Fibroblast of villous mesenchyme (primary cell): ENCODE results near the gene EMX2. TPM values are rescaled to one million over a fixed set of nuclear protein-coding genes. Genes with fewer than 3 reads are reported as not detected.
"Not testable (repeated sequence)": the region's sequence is repeated elsewhere in the genome, so short reads cannot be mapped to it uniquely, and the experiment has no call there.

Experiments
- DNase-seq: peaks from one replicate; pipeline ENCODE4 v3.0.0-alpha.2; 2010; ENCODE audit warnings: low read depth
- H3K4me3 ChIP-seq: 2 replicates; pipeline ENCODE4 v1.5.1; 2011; ENCODE audit warnings: low read depth, mild to moderate bottlenecking, low read length
- CTCF ChIP-seq: IDR thresholded peaks from 2 replicates; pipeline ENCODE4 v1.5.1; 2012; ENCODE audit warnings: low read depth, mild to moderate bottlenecking, low read length; ENCODE audit not compliant: insufficient read depth
- total RNA-seq: library from RNA; depleted of rRNA; stranded (reverse); fragments of >200 nt; gene quantifications from 2 replicates; pipeline ENCODE4 v1.2.3, GENCODE V29; 2012

EMX2 gene
- total RNA-seq, 1 donor = 10.8 TPM

GRCh38 chr10:117569610-117570390 is 27.3 kb downstream of the EMX2 start:
- no peak overlapping the region for H3K4me3 ChIP-seq
- no peak for DNase-seq
- no peak for TF ChIP-seq CTCF

GRCh38 chr10:117570880-117571279 is 28.3 kb downstream of the EMX2 start:
- TF ChIP-seq CTCF = no peak
- no peak overlapping the region for H3K4me3 ChIP-seq
- no peak for DNase-seq

- DNase-seq = no peak
- TF ChIP-seq CTCF = no peak
- no peak overlapping the region for H3K4me3 ChIP-seq
These were observed 32.1 kb downstream of the EMX2 start for GRCh38 chr10:117574498-117575146.

- DNase-seq = no peak
- TF ChIP-seq CTCF = no peak
- H3K4me3 ChIP-seq = no peak overlapping the region
These were observed 35.9 kb downstream of the EMX2 start for GRCh38 chr10:117578490-117578889.

- no peak overlapping the region for H3K4me3 ChIP-seq
- TF ChIP-seq CTCF = no peak
- DNase-seq = no peak
These were observed 36.5 kb downstream of the EMX2 start for GRCh38 chr10:117578999-117579590.

GRCh38 chr10:117581961-117582360 is 39.4 kb downstream of the EMX2 start:
- DNase-seq = no peak
- no peak overlapping the region for H3K4me3 ChIP-seq
- TF ChIP-seq CTCF = no peak

GRCh38 chr10:117584831-117585230 is 42.3 kb downstream of the EMX2 start:
- H3K4me3 ChIP-seq, DNase-seq: not testable (repeated sequence)
